Measurements from ENCODE around the gene C10orf71.

Gene C10orf71

DNA sequence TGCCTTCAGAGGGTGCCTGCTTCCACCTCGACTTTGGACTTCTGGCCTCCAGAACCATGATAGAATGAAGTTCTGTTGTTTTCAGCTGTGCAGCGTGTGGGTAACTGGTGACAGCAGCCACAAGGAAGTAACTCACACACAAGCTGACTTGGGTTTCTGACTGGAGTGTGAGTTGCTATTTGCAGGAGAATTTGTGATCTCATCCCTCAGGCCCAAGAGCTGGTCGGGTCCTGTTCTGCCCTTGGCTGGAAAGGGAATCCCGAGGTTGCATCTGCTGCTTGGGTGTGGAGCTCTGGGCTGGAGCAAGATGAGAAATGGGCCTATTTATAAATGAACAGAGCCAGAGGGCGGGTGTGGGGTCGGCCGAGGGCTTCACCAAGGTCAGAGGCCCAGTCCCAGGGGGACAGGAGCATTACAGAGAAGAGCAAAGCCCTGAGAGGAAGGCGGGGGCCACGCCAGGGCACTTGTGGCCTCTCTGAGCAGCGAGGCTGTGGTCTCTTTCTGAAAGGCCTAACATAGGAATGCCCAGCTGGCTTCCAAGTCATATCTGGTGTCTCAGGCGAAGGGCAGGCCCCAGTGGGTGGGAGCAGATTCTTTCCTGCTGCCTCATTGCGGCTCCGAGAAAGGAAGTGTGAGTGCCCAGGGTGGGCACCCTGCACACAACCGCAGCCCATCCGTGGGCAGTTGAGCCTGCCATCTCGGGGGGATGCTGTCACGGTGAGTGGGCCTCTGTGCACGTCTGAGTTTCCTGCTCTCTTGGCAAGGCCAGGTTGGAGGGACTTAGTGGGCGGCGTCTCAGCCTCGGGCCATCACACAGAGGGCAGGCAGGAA lies 26.5 kb upstream of the C10orf71 start:
- no peak for DNase-seq (ENCODE audit: low spot score)

DNA sequence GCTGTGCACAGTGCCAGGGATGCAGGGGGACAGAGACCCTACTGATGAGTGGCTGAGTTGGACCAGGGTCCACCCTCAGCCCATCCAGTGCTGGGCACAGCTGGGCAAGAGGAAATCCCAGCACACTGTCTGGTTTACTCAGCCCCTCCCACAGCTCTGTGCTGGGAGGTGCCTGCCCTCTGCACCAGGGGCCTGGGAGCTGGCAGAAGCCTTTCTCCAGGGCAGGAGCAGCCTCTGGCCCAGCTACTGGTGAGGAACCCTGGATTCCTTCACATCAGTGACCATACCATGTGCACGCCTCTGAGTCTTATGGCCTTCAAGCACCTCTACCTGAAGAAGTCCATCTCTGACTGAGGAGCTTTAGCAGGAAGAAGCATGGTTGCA lies 25.9 kb upstream of the C10orf71 start:
- no peak for DNase-seq (ENCODE audit: low spot score)

DNA sequence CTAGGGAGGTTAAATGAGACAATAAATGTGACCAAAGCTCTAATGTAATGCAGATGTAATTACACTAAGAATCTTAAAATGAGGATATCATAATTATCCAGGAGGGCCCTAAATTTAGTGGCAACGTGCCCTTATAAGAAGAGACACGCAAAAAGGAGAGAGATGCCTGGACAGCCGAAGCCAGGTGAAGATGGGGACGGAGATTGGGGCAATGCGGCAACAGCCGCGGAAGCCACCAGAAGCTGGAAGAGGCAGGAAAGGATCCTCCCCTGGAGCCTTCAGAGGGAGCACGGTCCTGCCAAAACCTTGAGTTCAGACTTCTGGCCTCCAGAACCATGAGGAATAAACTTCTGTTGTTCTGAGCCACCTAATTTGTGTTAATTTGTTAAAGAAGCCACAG lies 25.3 kb upstream of the C10orf71 start:
- no peak for DNase-seq (ENCODE audit: low spot score)

DNA sequence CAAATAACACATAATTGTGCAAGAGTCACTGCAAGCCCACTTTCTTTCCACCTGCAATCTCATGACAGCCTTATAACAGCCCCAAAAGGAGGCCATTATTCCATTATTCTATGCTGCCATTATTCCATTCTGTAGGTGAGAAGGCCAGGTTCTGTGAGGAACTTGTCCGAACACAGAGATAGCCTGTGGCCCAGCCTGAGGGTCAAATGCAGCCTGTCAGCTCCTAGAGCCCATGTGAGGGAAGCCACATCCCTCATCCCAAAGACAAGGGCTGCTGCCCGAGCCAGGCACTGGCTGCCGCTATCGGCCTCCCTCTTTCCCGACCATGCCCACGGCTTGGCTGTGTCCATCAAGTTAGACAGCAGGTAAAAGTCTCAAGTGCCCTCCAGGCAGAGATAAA lies 24.1 kb upstream of the C10orf71 start:
- DNase-seq (ENCODE audit: low spot score): no peak

DNA sequence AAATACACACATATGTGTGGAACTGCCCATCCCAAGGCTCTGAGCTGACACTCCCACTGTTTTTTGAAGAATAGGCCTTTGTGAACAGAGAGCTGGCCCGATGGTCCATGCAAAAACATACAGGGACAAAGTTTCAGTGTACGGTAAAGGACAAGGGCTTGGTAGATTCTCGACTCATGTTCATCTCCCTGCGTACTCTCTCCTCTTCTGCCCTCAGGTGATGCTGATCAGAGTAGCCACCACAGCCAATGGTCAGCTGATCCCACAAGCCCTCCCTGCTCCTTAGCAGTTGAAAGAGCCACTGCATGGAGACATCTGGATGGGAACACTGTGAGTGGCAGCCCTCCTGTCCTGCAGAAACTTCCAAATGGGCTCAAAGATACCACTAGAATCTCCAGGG lies 23.1 kb upstream of the C10orf71 start:
- DNase-seq (ENCODE audit: low spot score): no peak

DNA sequence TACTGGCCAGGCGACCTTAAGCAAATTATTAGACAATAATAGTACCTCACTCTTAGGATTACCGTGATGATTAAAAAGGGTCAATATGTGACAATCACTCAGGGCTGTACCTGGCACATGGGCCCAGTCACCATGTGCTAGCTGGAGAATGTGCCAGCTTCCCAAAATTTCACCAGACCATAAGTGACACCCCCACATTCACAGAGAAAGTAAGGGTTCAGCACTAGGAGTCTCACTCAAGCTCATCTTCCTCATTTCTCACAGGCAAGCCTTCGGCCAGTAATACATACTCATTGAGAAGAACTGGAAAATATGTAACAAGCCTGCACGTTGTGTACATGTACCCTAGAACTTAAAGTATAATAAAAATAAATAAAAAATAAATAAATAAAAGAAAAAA lies 22.4 kb upstream of the C10orf71 start:
- no peak for DNase-seq (ENCODE audit: low spot score)

DNA sequence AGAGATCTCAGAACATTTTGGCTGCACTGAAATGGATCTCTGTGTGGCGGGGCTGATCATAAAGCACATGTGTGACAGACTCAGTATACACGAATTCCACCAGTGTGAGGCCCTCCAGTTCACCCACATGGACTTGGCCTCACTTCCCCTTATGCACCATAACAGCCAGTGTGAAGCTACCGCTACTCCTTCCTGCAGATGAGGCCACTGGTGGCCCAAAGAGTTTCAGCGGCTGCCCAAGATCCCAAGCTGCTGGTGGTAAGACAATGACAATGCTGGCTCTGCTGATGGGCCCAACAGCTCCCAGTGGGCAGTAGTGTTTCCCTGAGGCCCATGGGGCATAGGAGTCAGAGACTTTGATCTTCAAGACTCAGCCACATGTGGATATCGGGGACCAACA lies 21.0 kb upstream of the C10orf71 start:
- no peak for DNase-seq (ENCODE audit: low spot score)

DNA sequence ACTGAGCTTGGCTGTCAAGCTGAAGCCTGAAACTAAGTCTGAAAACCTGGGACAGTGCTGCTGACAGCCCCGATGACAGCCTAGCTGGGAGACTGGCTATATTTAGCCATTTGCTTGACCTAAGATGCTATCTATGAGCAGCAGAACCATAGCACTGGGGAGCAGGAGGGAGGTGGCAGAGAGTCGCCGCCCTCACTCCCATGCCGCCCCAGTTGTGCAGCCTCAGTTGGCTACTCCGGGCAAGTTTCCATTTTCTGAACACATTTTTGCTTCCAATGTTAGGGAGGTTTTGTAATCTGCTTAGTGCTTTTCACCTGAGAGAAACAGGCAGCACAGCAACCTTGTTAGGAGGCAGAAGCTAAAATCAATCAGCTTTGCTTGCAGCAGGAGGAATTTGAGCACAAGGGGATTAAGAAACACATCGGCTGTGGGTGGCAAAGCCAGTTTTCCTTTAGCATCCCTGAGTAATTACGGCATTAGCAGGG lies 20.4 kb upstream of the C10orf71 start:
- no peak for DNase-seq (ENCODE audit: low spot score)

DNA sequence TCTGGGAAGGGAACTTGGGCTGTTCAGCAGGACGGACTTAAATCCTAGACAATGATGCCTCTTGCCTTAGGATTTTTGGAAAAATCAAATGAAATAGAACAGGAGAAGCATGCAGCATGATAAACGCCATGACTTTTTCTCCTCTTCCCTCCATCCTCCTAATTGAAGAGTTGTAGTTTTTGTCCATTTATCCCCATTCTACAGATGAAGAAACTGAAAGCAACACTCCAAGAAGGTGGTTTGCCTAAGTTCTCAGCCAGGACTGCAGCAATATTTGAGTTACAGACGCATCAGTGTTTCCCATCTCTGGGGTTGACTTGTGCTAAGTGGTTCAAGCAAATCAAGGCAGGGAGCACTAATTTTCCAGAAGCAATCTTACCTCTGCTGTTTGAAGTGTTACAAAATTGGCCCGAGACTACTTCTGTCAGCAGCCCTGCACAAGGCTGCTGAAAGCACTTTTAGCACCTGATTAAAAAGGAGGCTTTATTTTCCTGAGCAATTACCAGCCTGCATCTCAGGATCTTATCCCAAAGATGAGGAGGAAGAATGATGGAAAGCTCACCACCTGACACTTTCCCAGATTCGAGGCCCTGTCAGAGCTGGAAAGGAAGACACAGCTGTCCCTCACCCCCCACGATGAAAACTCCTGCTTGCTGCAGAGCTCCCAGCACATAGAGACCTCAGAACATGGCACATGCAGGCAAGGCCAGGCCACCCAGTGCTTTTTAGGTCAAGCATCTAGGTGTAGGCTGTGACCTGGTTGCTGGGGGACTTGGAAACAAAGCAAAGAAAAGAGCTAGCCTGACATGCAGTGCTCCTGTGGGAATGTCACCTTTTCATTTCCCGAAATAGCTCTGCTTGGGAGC lies 19.7 kb upstream of the C10orf71 start:
- no peak for DNase-seq (ENCODE audit: low spot score)

DNA sequence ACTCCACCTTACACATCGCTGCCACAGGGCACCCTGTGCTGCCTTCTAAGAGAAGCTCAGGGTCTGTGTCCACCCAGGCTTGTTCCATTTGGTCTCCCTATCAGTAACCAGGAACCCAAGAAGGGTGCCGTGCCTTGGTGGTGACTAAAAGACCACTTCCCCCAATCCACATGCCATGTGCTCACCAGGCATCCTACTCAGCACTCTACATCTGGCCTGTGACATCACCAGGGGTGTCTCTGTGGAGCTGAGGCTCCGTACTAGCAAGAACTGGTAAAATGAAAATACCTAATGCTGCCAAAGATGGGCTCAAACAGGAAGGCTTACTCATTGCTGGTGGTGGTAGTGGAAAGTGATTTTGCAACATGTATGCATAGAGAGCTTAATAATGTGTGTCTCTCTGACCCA lies 19.0 kb upstream of the C10orf71 start:
- peak; percentile 2 for DNase-seq (ENCODE audit: low spot score)

DNA sequence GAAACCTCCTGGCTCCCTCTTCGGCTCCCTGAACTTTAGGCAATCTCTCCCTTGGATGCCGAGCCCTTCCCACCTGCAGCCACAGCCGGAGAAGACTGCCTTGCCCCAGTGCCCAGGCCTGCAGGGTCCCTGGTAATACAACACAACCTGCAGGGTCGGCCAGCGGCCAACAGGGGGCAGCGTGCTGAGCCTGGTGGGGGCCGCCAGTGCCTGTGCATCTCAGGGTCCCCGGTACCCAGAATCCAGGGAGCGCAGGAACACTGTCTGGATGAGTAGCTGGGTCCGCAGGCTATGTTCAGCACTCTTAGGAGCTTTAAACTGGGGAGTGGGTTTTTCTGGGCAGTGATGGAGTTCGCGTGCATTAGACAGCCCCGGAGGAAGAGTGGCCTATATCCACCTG lies 17.5 kb upstream of the C10orf71 start:
- DNase-seq (ENCODE audit: low spot score): no peak

DNA sequence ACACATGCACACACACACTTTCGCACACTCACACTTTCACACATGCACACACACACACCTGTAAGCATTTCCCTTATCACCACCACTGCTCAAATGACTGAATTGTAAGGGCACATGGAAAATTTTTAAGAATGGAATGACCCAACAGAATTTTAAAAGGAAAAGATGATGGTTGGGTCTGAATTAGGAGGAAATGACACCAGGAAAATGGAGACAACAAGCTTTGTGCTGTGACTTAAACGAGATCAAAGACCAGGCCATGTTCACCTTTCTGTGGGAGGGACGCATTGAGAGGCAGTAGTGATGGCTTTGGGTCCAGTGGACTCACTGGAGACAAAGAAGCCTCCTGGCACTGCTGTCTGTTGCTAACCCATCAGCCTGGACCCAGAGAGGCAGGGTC lies 16.7 kb upstream of the C10orf71 start:
- DNase-seq (ENCODE audit: low spot score): no peak

DNA sequence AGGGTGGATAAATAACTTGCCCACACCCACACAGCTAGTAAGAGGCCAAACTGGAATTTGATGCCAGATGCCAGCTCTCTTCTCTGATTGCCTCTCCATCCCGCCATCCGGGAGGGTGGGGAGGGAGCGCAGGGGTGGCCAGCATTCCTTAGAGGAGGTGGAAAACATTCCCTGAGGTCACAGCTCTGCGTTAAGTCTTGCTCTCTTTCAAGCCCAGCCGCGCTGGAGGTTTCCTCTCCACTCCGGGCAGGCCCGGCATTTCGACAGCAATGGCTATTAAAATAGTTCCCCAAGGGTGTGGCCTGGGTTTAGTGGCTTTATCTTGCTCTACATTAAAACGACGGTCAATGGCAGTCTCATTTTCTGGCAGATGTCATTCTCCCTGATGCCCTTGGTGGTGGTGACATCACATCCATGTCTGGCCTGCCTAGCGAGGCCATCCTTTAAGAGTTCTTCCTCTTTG lies 16.1 kb upstream of the C10orf71 start:
- DNase-seq (ENCODE audit: low spot score): no peak

DNA sequence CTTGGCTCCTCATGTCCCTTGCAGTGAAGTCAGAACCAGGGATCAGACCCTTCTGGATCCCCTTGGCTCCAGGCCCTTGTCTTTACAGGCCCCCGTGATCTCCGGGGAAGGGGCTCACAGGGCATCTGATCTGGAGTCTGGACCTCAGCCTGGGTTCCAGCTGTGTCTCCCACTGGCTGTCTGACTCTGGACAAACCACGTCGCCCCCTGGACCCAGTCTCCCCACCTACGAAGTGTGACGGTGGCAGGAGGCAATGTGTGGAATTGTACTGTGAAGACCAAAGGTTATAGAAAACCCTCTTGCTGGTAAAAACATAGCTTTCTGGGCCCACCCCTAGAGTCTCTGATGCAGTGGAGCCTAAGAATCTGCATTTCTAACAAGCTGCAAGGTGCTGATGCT lies 15.5 kb upstream of the C10orf71 start:
- no peak for DNase-seq (ENCODE audit: low spot score)

DNA sequence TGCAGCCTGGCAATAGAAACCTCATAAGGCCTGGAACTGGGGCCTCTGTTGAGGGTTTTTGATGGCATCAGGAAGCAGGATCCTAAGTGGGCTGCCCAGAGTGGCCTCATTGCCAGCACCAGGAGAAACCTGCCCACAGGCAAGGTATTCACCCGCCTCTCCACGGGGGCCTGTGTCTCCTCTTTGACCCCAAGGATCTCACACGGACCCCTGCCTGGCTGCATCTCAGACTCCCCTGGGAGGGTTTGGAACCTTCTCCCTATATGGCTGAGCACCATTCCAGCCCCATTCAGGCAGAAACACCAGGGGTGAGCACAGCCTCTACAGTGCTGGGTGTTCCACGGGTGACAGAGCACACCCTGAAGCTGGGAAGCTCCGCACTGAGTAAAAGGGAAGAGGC lies 14.6 kb upstream of the C10orf71 start:
- no peak for DNase-seq (ENCODE audit: low spot score)

DNA sequence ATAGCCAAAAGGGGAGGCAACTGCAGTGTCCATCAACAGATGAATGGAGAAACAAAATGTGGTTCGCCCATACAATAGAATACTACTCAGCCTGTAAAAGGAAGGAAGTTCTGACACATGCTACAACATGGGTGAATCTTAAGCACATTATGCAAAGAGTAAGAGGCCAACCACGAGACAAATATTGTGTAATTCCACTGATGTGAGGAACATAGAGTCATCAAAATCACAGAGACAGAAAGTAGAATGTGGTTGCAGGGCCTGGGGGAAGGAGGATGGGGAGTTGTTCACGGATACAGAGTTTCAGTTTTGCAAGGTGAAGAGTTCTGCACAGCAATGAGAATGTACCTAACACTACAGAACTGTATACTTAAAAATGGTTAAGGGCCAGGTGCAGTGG lies 13.7 kb upstream of the C10orf71 start:
- no peak for DNase-seq (ENCODE audit: low spot score)

DNA sequence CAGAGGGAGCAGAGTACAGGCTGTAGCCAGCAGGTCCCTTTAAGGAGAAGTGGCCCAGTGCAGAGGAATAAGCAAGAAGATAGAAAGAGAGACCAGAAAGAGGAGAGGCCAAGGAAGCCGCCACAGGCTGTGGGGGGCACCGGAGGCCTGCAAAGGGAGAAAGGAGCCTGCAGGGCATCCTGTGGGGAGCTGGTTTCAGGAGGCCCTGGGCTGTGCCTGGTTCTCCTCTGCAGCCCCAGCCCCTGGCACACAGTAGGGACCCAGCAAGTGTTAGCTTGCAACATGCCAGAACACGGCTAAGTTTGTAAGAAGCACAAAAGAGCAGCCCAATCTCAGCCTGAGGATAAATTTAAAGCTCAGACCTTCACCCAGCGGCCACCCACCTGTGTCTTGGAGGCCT lies 12.3 kb upstream of the C10orf71 start:
- no peak for DNase-seq (ENCODE audit: low spot score)

DNA sequence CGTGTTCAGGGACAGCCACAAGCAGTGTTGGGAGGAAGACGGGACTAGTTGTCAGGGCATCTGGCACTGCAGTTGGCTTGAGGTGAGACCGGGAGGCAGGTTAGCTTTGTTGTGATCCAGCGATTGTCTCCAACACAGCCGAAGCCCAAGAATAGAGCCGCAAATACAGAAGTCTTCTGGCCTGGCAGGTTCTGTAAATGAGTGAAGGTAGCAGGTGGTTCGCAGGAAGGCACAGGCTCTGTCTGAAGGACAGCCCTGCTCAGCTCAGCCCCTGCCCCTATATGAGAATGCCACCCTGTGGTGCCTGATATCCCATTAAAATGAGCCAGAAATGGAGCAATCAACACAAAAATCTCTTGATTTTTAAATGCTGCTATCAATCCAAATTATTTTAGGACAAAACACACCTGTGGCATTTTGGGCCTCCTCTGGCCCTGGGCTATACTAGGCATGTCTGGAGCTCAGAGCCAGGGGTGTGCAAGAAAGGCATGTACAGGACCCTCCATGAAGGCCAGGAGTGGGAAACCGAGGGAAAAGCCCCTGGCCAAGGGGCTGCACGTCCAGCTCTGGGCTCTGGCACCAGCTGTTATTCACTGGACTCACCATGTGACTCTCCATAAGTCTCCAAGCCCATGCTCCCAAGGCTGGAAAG lies 11.2 kb upstream of the C10orf71 start:
- DNase-seq (ENCODE audit: low spot score): no peak

DNA sequence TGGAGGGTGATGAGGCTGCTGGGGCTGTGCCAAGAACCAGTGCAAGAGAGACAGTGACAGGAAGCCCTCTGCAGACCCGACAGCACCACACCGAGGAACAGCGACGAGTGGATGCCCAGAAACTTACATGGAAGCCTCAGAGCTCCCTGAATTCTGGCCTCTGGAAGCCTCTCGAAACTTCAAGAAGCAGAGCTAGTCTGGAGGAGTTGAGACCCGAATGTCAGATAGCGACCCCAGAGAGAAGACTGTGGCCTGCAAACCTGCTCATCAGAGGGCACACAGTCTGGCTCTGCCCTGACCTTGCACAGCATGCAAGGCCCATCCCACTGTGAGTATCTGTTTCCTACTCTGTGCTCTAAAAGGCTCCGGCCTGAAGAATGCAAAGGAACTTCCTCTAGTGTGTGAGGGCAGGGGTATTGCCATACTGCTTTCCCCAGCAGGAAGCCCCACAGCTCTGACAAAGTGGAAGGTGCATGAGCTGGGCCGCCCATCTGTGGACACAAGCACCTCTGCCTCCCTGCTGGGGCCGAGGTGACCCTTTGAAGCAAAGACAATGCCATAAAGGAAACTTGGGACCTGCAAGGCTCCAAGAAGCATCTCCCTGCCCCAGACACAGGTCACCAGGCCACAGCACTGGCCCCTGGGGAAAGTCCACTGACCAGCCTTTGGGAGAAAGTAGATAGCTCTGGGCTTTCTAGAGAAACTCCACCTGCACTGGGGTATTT lies 10.5 kb upstream of the C10orf71 start:
- no peak for DNase-seq (ENCODE audit: low spot score)

DNA sequence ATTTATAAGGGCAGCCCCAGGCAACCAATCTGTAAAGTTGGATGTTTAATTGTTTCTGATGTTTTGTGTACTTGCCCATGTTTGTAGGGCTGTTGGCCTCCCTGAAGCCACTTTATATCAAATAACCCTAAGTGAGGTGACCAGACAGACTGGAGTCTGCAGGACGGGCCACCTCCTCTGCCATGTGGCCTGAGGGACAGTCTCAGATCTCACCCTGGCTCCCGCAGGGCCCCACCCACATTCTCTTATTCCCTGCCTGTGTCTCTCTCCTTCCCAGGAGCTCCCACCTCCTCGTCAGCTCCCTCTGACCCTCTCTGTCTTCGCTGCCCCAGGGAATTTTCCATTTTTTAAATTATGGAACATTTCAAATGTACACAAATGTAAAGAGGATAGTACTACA lies 9.5 kb upstream of the C10orf71 start:
- no peak for DNase-seq (ENCODE audit: low spot score)

DNA sequence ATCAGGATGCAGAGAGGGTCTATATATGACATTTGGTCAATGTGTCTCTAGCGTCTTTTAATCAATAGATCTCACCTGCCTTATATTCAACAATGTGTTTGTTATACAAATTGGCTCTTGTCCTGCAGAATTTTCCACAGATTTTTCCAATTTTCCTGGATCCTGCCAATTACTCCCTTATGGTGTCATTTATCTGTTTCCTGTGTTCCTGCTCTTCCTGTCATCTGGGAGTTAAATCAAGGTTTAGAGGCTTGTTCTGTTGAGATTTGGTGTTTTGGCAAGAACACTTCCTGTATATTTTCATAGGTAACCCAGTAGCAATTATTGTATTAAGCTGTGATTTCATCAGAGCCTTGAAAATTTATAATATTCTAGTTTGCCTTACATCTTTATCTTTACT lies 8.8 kb upstream of the C10orf71 start:
- DNase-seq (ENCODE audit: low spot score): no peak

DNA sequence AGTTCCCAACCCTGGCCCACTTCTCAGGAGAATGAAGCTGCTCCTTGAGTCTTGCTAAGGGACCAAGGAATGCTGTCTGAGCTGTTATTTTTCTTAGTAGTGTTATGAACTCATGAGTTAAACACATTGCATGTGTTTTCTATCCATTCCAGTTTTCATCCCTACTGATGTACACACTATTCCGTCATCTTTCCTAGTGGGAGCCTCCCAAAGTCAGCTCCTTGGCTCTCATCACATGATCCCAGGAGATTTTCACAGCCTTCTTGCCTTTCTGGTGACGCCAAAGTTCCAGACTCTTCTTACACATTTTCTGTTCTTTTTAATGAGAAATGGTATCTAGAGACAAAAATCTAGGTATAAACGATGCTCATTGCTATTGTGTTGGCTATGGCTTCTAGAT lies 8.4 kb upstream of the C10orf71 start:
- DNase-seq (ENCODE audit: low spot score): no peak

Measured in RKO (cell line).